Liver (tissue), 3 donors: Measurements from ENCODE around the gene FANCM.

Source experiments
- CTCF ChIP-seq: fragments of 150-350 bp; IDR thresholded peaks from 2 replicates; pipeline ENCODE4 v1.5.1; 2017; ENCODE audit warnings: improper control_type of control experiment, low read depth, low read length; ENCODE audit not compliant: missing input control
- HNF4G ChIP-seq: IDR thresholded peaks from 2 replicates; pipeline ENCODE4 v1.6.1; 2016; ENCODE audit warnings: antibody characterized with exemption
- donor health status: healthy.
- donor health status: healthy.

GRCh38 chr14:45210159-45210558 is 74.4 kb downstream of the FANCM start:
- no peak for TF ChIP-seq CTCF
- TF ChIP-seq HNF4G: no peak
